Endothelial cell (in vitro differentiated cells): ENCODE results near the gene ANGEL2. TPM values are rescaled to one million over a fixed set of nuclear protein-coding genes. Genes with fewer than 3 reads are reported as not detected.

Source experiments
- DNase-seq: peaks from one replicate; pipeline ENCODE4 v3.0.0; 2021; ENCODE audit warnings: low spot score
- H3K27ac Mint-ChIP-seq: one replicate; pipeline ENCODE4 v1.8.0; 2021; ENCODE audit warnings: mixed read lengths, inconsistent platforms; ENCODE audit not compliant: unreplicated experiment
- H3K27me3 Mint-ChIP-seq: one replicate; pipeline ENCODE4 v1.8.0; 2021; ENCODE audit warnings: mild to moderate bottlenecking, moderate library complexity, mixed read lengths, inconsistent platforms; ENCODE audit not compliant: unreplicated experiment
- H3K36me3 Mint-ChIP-seq: one replicate; pipeline ENCODE4 v1.8.0; 2021; ENCODE audit warnings: mild to moderate bottlenecking, low read depth, mixed read lengths, inconsistent platforms; ENCODE audit not compliant: unreplicated experiment
- H3K4me1 Mint-ChIP-seq: one replicate; pipeline ENCODE4 v1.8.0; 2021; ENCODE audit warnings: mild to moderate bottlenecking, mixed read lengths, inconsistent platforms; ENCODE audit not compliant: unreplicated experiment
- H3K4me3 Mint-ChIP-seq: one replicate; pipeline ENCODE4 v1.8.0; 2021; ENCODE audit warnings: mild to moderate bottlenecking, mixed read lengths, inconsistent platforms; ENCODE audit not compliant: unreplicated experiment
- H3K9me3 Mint-ChIP-seq: one replicate; pipeline ENCODE4 v1.8.0; 2021; ENCODE audit warnings: mixed read lengths, inconsistent platforms; ENCODE audit not compliant: unreplicated experiment
- total RNA-seq: library from RNA; stranded (reverse); fragmentation: NEBNext Ultra II Directional; extraction: Animal tissue kit (Norgen Biotek cat#: 25700); gene quantifications from one replicate; pipeline ENCODE4 v1.2.1, GENCODE V29; 2021; ENCODE audit not compliant: unreplicated experiment
- TF ChIP-seq, protein P1 (sequence below): fragments of 200-600 bp; sonication (generic); IDR thresholded peaks from one replicate; pipeline ENCODE4 v1.5.0; 2021; ENCODE audit warnings: antibody characterized with exemption; ENCODE audit not compliant: unreplicated experiment

Gene ANGEL2
- total RNA-seq, 1 donor from 2014 or later, result 32.4 TPM

- Mint-ChIP-seq H3K4me3 (no peak overlapping the region), H3K27ac (no peak overlapping the region), H3K27me3 (peaks cover 4% of the 10 kb centered on the region), H3K36me3 (peaks cover 3% of the 10 kb centered on the region), H3K9me3 (no peaks in the 10 kb centered on the region), H3K4me1 (peaks cover under 1% of the 10 kb centered on the region)
- TF ChIP-seq, protein P1, sequence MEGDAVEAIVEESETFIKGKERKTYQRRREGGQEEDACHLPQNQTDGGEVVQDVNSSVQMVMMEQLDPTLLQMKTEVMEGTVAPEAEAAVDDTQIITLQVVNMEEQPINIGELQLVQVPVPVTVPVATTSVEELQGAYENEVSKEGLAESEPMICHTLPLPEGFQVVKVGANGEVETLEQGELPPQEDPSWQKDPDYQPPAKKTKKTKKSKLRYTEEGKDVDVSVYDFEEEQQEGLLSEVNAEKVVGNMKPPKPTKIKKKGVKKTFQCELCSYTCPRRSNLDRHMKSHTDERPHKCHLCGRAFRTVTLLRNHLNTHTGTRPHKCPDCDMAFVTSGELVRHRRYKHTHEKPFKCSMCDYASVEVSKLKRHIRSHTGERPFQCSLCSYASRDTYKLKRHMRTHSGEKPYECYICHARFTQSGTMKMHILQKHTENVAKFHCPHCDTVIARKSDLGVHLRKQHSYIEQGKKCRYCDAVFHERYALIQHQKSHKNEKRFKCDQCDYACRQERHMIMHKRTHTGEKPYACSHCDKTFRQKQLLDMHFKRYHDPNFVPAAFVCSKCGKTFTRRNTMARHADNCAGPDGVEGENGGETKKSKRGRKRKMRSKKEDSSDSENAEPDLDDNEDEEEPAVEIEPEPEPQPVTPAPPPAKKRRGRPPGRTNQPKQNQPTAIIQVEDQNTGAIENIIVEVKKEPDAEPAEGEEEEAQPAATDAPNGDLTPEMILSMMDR, result no peak
- no peak for DNase-seq
These were observed 41.0 kb downstream of the ANGEL2 start for GRCh38 chr1:212974711-212975110.

- peaks cover 4% of the 10 kb centered on the region for H3K27me3 Mint-ChIP-seq
- peaks cover 6% of the 10 kb centered on the region for H3K4me1 Mint-ChIP-seq
- no peak overlapping the region for H3K4me3 Mint-ChIP-seq
- peaks cover 3% of the 10 kb centered on the region for H3K36me3 Mint-ChIP-seq
- no peaks in the 10 kb centered on the region for H3K9me3 Mint-ChIP-seq
- no peak overlapping the region for H3K27ac Mint-ChIP-seq
- TF ChIP-seq, protein P1, result no peak
- DNase-seq, result no peak
These were observed 41.8 kb downstream of the ANGEL2 start for GRCh38 chr1:212973899-212974298.

GRCh38 chr1:212973426-212973825, 42.2 kb downstream of the ANGEL2 start:
- no peak for DNase-seq
- no peak overlapping the region for H3K27ac Mint-ChIP-seq
- TF ChIP-seq, protein P1, result no peak
- peaks cover 10% of the 10 kb centered on the region for H3K4me1 Mint-ChIP-seq
- no peak overlapping the region for H3K4me3 Mint-ChIP-seq
- no peaks in the 10 kb centered on the region for H3K9me3 Mint-ChIP-seq
- peaks cover 4% of the 10 kb centered on the region for H3K27me3 Mint-ChIP-seq
- peaks cover 3% of the 10 kb centered on the region for H3K36me3 Mint-ChIP-seq

GRCh38 chr1:212971312-212971711, 44.4 kb downstream of the ANGEL2 start:
- no peak overlapping the region for H3K27ac Mint-ChIP-seq
- no peaks in the 10 kb centered on the region for H3K9me3 Mint-ChIP-seq
- H3K4me1 Mint-ChIP-seq, result peaks cover 17% of the 10 kb centered on the region
- TF ChIP-seq, protein P1, result no peak
- DNase-seq, result no peak
- H3K36me3 Mint-ChIP-seq, result peaks cover 5% of the 10 kb centered on the region
- H3K4me3 Mint-ChIP-seq, result no peak overlapping the region
- peaks cover 2% of the 10 kb centered on the region for H3K27me3 Mint-ChIP-seq

GRCh38 chr1:212970085-212970484, 45.6 kb downstream of the ANGEL2 start:
- H3K27ac Mint-ChIP-seq, result no peak overlapping the region
- H3K36me3 Mint-ChIP-seq, result peaks cover 8% of the 10 kb centered on the region

More at GRCh38 chr1:212970085-212970484, 45.6 kb downstream of the ANGEL2 start:
- Mint-ChIP-seq H3K9me3 (no peaks in the 10 kb centered on the region), H3K4me1 (peaks cover 17% of the 10 kb centered on the region), H3K27me3 (peaks cover under 1% of the 10 kb centered on the region), H3K4me3 (no peak overlapping the region)
- TF ChIP-seq, protein P1, result no peak
- no peak for DNase-seq
